PC-3 (cell line): Measurements from ENCODE around the gene CMBL. TPM values are rescaled to one million over a fixed set of nuclear protein-coding genes. Genes with fewer than 3 reads are reported as not detected.

Experiments used
- total RNA-seq: library from RNA; depleted of rRNA; stranded (reverse); fragments of >200 nt; gene quantifications from 2 replicates; pipeline ENCODE4 v1.2.3, GENCODE V29; 2014; rRNA removed

CMBL gene
- total RNA-seq, 1 experiment from 2014 or later, result 35.7 TPM

Other genes starting within 250 kb of the CMBL start
- 26.7 and 49.0 TPM in 2 replicates for gene ATPSCKMT, start 58.0 kb downstream of the CMBL start, total RNA-seq
- 1,309 and 1,334 TPM in 2 replicates for gene CCT5, start 57.6 kb downstream of the CMBL start, total RNA-seq
- 140 TPM in 2 replicates for gene MARCHF6, start 45.8 kb upstream of the CMBL start, total RNA-seq
- 0.95 and 1.7 TPM in 2 replicates for gene ROPN1L, start 134.0 kb upstream of the CMBL start, total RNA-seq